Natural killer cell (primary cell): Measurements from ENCODE around the gene JUP. TPM values are rescaled to one million over a fixed set of nuclear protein-coding genes. Genes with fewer than 3 reads are reported as not detected.

Source experiments
- ATAC-seq, 3 donors: fragments of 150-1000 bp in 2 of 3; fragments of 200-7000 bp in 1 of 3; cut with Tn5 transposase; 1 replicate in 1 of 3; 2 replicates in 2 of 3; pipeline ENCODE4 v1.10.0; 2021; ENCODE audit warnings: mild to moderate bottlenecking in 2 of 3, moderate library complexity in 2 of 3
- DNase-seq, 2 donors: peaks; one replicate each; pipeline versions ENCODE4 v3.0.0 to v3.0.0-alpha.2; 2013 to 2021; ENCODE audit warnings: mixed read lengths in 1 of 2
- H3K27ac ChIP-seq: one replicate; pipeline ENCODE4 v1.5.1; 2013; ENCODE audit warnings: mild to moderate bottlenecking, low read length
- H3K27me3 ChIP-seq: one replicate; pipeline ENCODE4 v1.6.1; 2013; ENCODE audit warnings: low read length; ENCODE audit not compliant: control insufficient read depth, insufficient read depth
- H3K36me3 ChIP-seq: one replicate; pipeline ENCODE4 v1.6.1; 2013; ENCODE audit warnings: low read length; ENCODE audit not compliant: control insufficient read depth, insufficient read depth
- H3K4me1 ChIP-seq: one replicate; pipeline ENCODE4 v1.6.1; 2013; ENCODE audit warnings: low read length; ENCODE audit not compliant: control insufficient read depth, insufficient read depth
- H3K4me3 ChIP-seq: one replicate; pipeline ENCODE4 v1.5.1; 2013; ENCODE audit warnings: low read length
- H3K9me3 ChIP-seq: one replicate; pipeline ENCODE4 v1.6.1; 2013; ENCODE audit warnings: low read length; ENCODE audit not compliant: control insufficient read depth, insufficient read depth
- H3K27ac Mint-ChIP-seq, 2 donors: one replicate each; pipeline ENCODE4 v1.8.0; 2022; ENCODE audit warnings: mild to moderate bottlenecking in 2 of 2, mixed read lengths in 2 of 2, moderate library complexity in 1 of 2
- H3K27me3 Mint-ChIP-seq, 2 donors: one replicate each; pipeline ENCODE4 v1.8.0; 2022; ENCODE audit warnings: low read depth in 2 of 2, mixed read lengths in 2 of 2
- H3K36me3 Mint-ChIP-seq: one replicate; pipeline ENCODE4 v1.8.0; 2022; ENCODE audit warnings: mixed read lengths
- H3K4me1 Mint-ChIP-seq, 2 donors: one replicate each; pipeline ENCODE4 v1.8.0; 2022; ENCODE audit warnings: mixed read lengths in 2 of 2
- H3K4me3 Mint-ChIP-seq: one replicate; pipeline ENCODE4 v1.8.0; 2022; ENCODE audit warnings: mild to moderate bottlenecking, moderate library complexity, mixed read lengths
- H3K9me3 Mint-ChIP-seq, 2 donors: one replicate each; pipeline ENCODE4 v1.8.0; 2022; ENCODE audit warnings: mixed read lengths in 2 of 2
- whole genome bisulfite sequencing: methylation state at CpG from one replicate; pipeline ENCODE4 v1.1.7; 2013; ENCODE audit warnings: missing lambda C conversion rate; ENCODE audit not compliant: insufficient coverage; 5-methylcytosine and 5-hydroxymethylcytosine counted together
- intact Hi-C: fragments of 100-400 bp; cut with micrococcal nuclease; formaldehyde crosslinking; loops from one replicate; pipeline ENCODE4 v1.14.2; 2022
- total RNA-seq, 4 donors: library from RNA; stranded (reverse); fragments of 120-200 nt in 1 of 4; gene quantifications; one replicate each; pipeline versions ENCODE4 v1.2.3 to v1.2.4, GENCODE V29; 2013 to 2022
- TF ChIP-seq, protein P1 (sequence below): fragments of 200-600 bp; IDR thresholded peaks from one replicate; pipeline ENCODE4 v1.8.0; 2022; ENCODE audit warnings: antibody characterized with exemption

The JUP gene
- total RNA-seq, 3 donors from 2014 or later (not counting 1 experiment from before 2014, with no cell fraction given): 1.8 to 12.1 (median 2.0) TPM

DNA sequence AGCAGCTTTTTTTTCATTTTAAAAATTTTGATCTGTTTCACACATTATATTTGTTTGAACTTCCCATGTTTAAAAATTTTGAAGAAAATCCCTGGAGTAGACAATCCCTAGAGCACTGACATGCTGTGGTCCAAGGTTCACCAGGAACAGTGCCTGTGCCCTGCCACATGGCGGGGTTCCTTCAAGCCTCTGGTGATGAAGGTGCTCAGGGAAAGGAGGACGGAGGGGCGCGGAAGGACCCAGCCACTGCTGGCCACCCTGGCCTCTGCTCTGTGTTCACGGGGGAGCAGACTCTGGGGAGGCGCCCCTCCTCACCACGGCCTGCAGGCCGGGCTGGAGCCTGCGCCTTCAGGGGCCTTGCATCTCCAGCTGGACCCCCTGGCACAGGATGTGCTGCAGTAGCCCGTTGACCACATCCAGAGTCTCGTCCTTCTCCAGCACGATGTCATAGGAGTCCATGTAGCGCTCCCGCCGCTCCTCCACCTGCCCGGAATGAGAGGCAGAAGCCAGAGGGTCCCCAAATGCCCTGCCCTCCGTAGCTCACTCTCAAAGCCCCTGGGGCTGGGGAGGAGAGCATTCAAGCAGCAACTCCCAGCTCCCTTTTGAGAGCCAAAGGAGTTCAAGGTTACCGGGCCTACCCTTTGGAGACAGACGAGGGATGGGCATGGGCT is 38.8 kb upstream of the JUP start:
- peaks cover 2% of the 10 kb centered on the region for H3K36me3 ChIP-seq
- intact Hi-C loops: no loop called here

DNA sequence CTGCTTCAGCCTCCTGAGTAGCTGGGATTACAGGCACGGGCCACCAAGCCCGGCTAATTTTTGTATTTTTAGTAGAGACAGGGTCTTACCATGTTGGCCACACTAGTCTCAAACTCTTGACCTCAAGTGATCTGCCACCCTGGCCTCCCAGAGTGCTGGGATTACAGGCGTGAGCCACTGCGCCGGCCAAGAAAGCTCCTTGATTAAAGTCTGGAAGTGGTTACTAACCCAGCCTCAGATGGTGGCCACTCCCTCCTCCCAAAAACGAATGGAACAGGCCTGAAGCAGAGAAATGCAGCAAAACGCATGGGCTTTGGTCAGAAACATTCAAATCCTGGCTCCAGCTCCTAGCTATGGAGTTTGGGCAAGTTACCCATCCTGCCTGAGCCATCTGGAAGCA is 37.6 kb upstream of the JUP start:
- H3K36me3 Mint-ChIP-seq: no peaks in the 10 kb centered on the region
- H3K27me3 ChIP-seq: no peaks in the 10 kb centered on the region
- H3K27ac ChIP-seq: no peak overlapping the region
- no peaks in the 10 kb centered on the region for H3K4me1 ChIP-seq
- TF ChIP-seq, protein P1, sequence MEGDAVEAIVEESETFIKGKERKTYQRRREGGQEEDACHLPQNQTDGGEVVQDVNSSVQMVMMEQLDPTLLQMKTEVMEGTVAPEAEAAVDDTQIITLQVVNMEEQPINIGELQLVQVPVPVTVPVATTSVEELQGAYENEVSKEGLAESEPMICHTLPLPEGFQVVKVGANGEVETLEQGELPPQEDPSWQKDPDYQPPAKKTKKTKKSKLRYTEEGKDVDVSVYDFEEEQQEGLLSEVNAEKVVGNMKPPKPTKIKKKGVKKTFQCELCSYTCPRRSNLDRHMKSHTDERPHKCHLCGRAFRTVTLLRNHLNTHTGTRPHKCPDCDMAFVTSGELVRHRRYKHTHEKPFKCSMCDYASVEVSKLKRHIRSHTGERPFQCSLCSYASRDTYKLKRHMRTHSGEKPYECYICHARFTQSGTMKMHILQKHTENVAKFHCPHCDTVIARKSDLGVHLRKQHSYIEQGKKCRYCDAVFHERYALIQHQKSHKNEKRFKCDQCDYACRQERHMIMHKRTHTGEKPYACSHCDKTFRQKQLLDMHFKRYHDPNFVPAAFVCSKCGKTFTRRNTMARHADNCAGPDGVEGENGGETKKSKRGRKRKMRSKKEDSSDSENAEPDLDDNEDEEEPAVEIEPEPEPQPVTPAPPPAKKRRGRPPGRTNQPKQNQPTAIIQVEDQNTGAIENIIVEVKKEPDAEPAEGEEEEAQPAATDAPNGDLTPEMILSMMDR: no peak
- no peaks in the 10 kb centered on the region for H3K9me3 ChIP-seq
- 76% methylated on average over 7 of the region's 7 CpGs for WGBS
- no peak overlapping the region for H3K4me3 Mint-ChIP-seq
- H3K27ac Mint-ChIP-seq: no peak overlapping the region
- H3K36me3 ChIP-seq: no peaks in the 10 kb centered on the region
- no peak overlapping the region for H3K4me3 ChIP-seq
- DNase-seq (no peak), ATAC-seq (no peak)
- intact Hi-C loops: no loop called here
- no peaks in the 10 kb centered on the region for H3K27me3 Mint-ChIP-seq
- H3K4me1 Mint-ChIP-seq: no peaks in the 10 kb centered on the region
- H3K9me3 Mint-ChIP-seq: no peaks in the 10 kb centered on the region

More for the DNA sequence above, 38.8 kb upstream of the JUP start:
- Mint-ChIP-seq H3K36me3 (no peaks in the 10 kb centered on the region), H3K4me3 (no peak overlapping the region), H3K9me3 (no peaks in the 10 kb centered on the region), H3K4me1 (no peaks in the 10 kb centered on the region), H3K27me3 (no peaks in the 10 kb centered on the region), H3K27ac (no peak overlapping the region)
- no peak for DNase-seq
- Histone ChIP-seq H3K4me1 (no peaks in the 10 kb centered on the region), H3K9me3 (no peaks in the 10 kb centered on the region), H3K27me3 (no peaks in the 10 kb centered on the region), H3K4me3 (no peak overlapping the region), H3K27ac (no peak overlapping the region)
- TF ChIP-seq, protein P1: no peak
- WGBS: 92% methylated on average over 19 of the region's 19 CpGs
- no peak for ATAC-seq

DNA sequence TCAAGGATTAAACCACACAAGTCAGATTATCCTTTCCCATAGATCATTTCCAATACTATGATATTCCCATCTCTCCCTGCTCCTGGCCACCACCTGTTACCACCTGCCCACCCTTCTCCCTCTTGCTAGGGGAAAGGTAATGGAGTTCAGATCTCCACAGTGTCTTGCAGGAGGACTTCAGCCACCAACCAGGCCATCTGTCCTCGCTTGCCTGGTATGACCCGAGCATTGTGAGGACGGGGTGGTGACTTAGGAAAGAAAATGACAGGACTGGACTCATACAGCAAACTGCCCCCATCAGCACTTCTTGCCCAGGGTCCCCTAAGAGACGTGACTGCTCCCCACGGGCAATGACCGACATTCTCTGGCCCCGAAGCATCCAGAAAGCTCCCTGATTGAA is 37.1 kb upstream of the JUP start:
- TF ChIP-seq, protein P1: no peak
- 96% methylated on average over 7 of the region's 7 CpGs for WGBS
- no peaks in the 10 kb centered on the region for H3K9me3 Mint-ChIP-seq
- no peaks in the 10 kb centered on the region for H3K36me3 ChIP-seq
- H3K4me3 ChIP-seq: no peak overlapping the region
- H3K27me3 Mint-ChIP-seq: no peaks in the 10 kb centered on the region
- no peaks in the 10 kb centered on the region for H3K9me3 ChIP-seq
- no peaks in the 10 kb centered on the region for H3K27me3 ChIP-seq
- no peak for ATAC-seq
- no peaks in the 10 kb centered on the region for H3K4me1 Mint-ChIP-seq
- H3K4me1 ChIP-seq: no peaks in the 10 kb centered on the region
- no peak overlapping the region for H3K27ac Mint-ChIP-seq
- no peaks in the 10 kb centered on the region for H3K36me3 Mint-ChIP-seq
- H3K27ac ChIP-seq: no peak overlapping the region
- intact Hi-C loops: no loop called here
- DNase-seq: no peak
- no peak overlapping the region for H3K4me3 Mint-ChIP-seq

DNA sequence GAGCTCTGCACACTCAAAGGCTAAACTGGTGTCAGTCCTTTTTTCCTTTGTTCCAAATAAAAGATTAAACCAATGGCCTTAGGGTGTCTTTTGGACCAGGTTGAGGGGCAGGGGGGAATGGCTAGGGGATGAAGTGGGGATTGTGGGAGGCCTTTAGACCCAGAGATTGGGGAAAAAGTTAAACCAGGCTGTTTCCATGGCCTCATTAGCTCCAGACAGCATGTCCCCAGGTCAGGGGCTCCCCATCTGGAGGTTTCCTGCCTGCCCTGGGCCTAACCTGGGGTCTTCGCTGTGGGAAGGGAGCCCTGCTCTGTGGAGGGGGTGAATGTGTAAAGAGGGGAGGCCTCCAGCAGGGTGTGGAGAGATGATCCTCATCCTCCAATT is 36.6 kb upstream of the JUP start:
- no peaks in the 10 kb centered on the region for H3K9me3 ChIP-seq
- TF ChIP-seq, protein P1: no peak
- Mint-ChIP-seq H3K4me1 (no peaks in the 10 kb centered on the region), H3K27me3 (no peaks in the 10 kb centered on the region), H3K36me3 (no peaks in the 10 kb centered on the region), H3K9me3 (no peaks in the 10 kb centered on the region), H3K27ac (no peak overlapping the region), H3K4me3 (no peak overlapping the region)
- no peak overlapping the region for H3K4me3 ChIP-seq
- no peaks in the 10 kb centered on the region for H3K36me3 ChIP-seq
- intact Hi-C loops: no loop called here
- DNase-seq (no peak), ATAC-seq (no peak)
- WGBS: 100% methylated on average over 1 of the region's 1 CpG
- no peaks in the 10 kb centered on the region for H3K27me3 ChIP-seq
- H3K4me1 ChIP-seq: no peaks in the 10 kb centered on the region
- H3K27ac ChIP-seq: no peak overlapping the region
